Activated CD4-positive, alpha-beta T cell treated with anti-CD3 and anti-CD28 coated beads, Interleukin-10, Interleukin-2, amounts not matched to agents 100 ng/mL and 50 ng/mL, durations not matched to agents 16 hours and 8 hours (primary cell): Measurements from ENCODE around the gene NUDT19.
"Not testable (repeated sequence)": the region's sequence is repeated elsewhere in the genome, so short reads cannot be mapped to it uniquely, and the experiment has no call there.

ENCODE experiments used
- DNase-seq: peaks from one replicate; pipeline ENCODE4 v3.0.0-alpha.2; 2020

NUDT19 gene

GRCh38 chr19:32675720-32676185 is 15.9 kb upstream of the NUDT19 start, which contains the start of gene RGS9BP:
Gene RGS9BP (plus strand): TSS chr19:32675848. CDS start chr19:32676264, 416 bp downstream.
- DNase-seq, result peak; percentile 77

GRCh38 chr19:32676186-32676894 is 15.3 kb upstream of the NUDT19 start:
- DNase-seq, result no peak

GRCh38 chr19:32676895-32677359 is 14.7 kb upstream of the NUDT19 start:
- DNase-seq, result no peak

GRCh38 chr19:32677657-32678056 is 14.0 kb upstream of the NUDT19 start:
- no peak for DNase-seq

GRCh38 chr19:32680986-32681385 is 10.6 kb upstream of the NUDT19 start:
- DNase-seq, result no peak

- no peak for DNase-seq
These were observed 9.3 kb upstream of the NUDT19 start for GRCh38 chr19:32682317-32682716.

GRCh38 chr19:32686847-32687475 is 4.7 kb upstream of the NUDT19 start:
- no peak for DNase-seq

GRCh38 chr19:32687681-32688080 is 3.9 kb upstream of the NUDT19 start:
- no peak for DNase-seq

- DNase-seq, result no peak
These were observed 3.3 kb upstream of the NUDT19 start for GRCh38 chr19:32688311-32688710.

- peak; percentile 68 for DNase-seq
These were observed 518 bp downstream of the NUDT19 start for GRCh38 chr19:32691952-32692726.

- DNase-seq, result no peak
These were observed 1.1 kb downstream of the NUDT19 start for GRCh38 chr19:32692727-32693061.

GRCh38 chr19:32693151-32694108 is 1.8 kb downstream of the NUDT19 start:
- peak; percentile 70 for DNase-seq

GRCh38 chr19:32694316-32694715 is 2.7 kb downstream of the NUDT19 start:
- not testable (repeated sequence) for DNase-seq

- DNase-seq, result not testable (repeated sequence)
These were observed 3.2 kb downstream of the NUDT19 start for GRCh38 chr19:32694851-32695250.

GRCh38 chr19:32695506-32695905 is 3.9 kb downstream of the NUDT19 start:
- not testable (repeated sequence) for DNase-seq

- DNase-seq, result not testable (repeated sequence)
These were observed 5.2 kb downstream of the NUDT19 start for GRCh38 chr19:32696771-32697170.

- DNase-seq, result not testable (repeated sequence)
These were observed 8.5 kb downstream of the NUDT19 start for GRCh38 chr19:32700129-32700528.

- DNase-seq, result no peak
These were observed 10.4 kb downstream of the NUDT19 start for GRCh38 chr19:32702010-32702409.

- DNase-seq, result not testable (repeated sequence)
These were observed 12.4 kb downstream of the NUDT19 start for GRCh38 chr19:32704006-32704405.

GRCh38 chr19:32708457-32708856 is 16.8 kb downstream of the NUDT19 start:
- peak; percentile 59 for DNase-seq

GRCh38 chr19:32709032-32709431 is 17.4 kb downstream of the NUDT19 start:
- DNase-seq, result no peak

- no peak for DNase-seq
These were observed 20.1 kb downstream of the NUDT19 start for GRCh38 chr19:32711747-32712146.
